Nephron (organoid): ENCODE data around the gene MRPL27.
A peak's percentile ranks its signal among the peaks of the same experiment; 100 is the strongest.

ENCODE experiments used
- H3K27ac Mint-ChIP-seq, 3 experiments: 2 replicates each; pipeline ENCODE4 v1.8.0; 2020; ENCODE audit warnings: mixed read lengths in 3 of 3, mild to moderate bottlenecking in 2 of 3, moderate library complexity in 1 of 3
- H3K27me3 Mint-ChIP-seq: 2 replicates; pipeline ENCODE4 v1.8.0; 2021; ENCODE audit warnings: low read depth, mild to moderate bottlenecking, moderate library complexity, mixed read lengths
- H3K36me3 Mint-ChIP-seq: 2 replicates; pipeline ENCODE4 v1.8.0; 2020; ENCODE audit warnings: low read depth, mixed read lengths
- H3K4me1 Mint-ChIP-seq: 2 replicates; pipeline ENCODE4 v1.8.0; 2020; ENCODE audit warnings: mixed read lengths
- H3K4me3 Mint-ChIP-seq, 3 experiments: 2 replicates each; pipeline ENCODE4 v1.8.0; 2020; ENCODE audit warnings: mild to moderate bottlenecking in 3 of 3, mixed read lengths in 3 of 3, moderate library complexity in 2 of 3
- H3K9me3 Mint-ChIP-seq: 2 replicates; pipeline ENCODE4 v1.8.0; 2020; ENCODE audit warnings: mixed read lengths
- CTCF ChIP-seq, 3 experiments: fragments of 200-600 bp; sonication (generic); IDR thresholded peaks; one replicate each; pipeline ENCODE4 v1.5.0; 2021; ENCODE audit warnings: antibody characterized with exemption in 3 of 3; ENCODE audit not compliant: unreplicated experiment in 3 of 3

Gene MRPL27

GRCh38 chr17:50397111-50397918 lies 24.3 kb upstream of the MRPL27 start, which contains the start of gene LRRC59:
LRRC59 (minus strand) TSS chr17:50397523; CDS start chr17:50397317, 206 bp downstream.
- peaks cover 2% of the 10 kb centered on the region for H3K9me3 Mint-ChIP-seq
- peak within 1 kb of the TSS; percentile 96 to 98 (median 97) for H3K4me3 Mint-ChIP-seq
- H3K4me1 Mint-ChIP-seq, result peaks cover 17% of the 10 kb centered on the region
- peak; percentile 98 to 99 (median 99) for TF ChIP-seq CTCF (IDR thresholded peaks at IDR 0.05; ENCODE audit: unreplicated experiment in 3 of 3)
- peaks cover 26% of the 10 kb centered on the region for H3K36me3 Mint-ChIP-seq
- peak within 1 kb of the TSS; percentile 65 to 78 (median 67) for H3K27ac Mint-ChIP-seq
- no peaks in the 10 kb centered on the region for H3K27me3 Mint-ChIP-seq

GRCh38 chr17:50396261-50397110 lies 23.5 kb upstream of the MRPL27 start:
- peak overlapping the region; percentile 96 to 98 (median 97) for H3K4me3 Mint-ChIP-seq
- peaks cover 17% of the 10 kb centered on the region for H3K4me1 Mint-ChIP-seq
- no peak for TF ChIP-seq CTCF (IDR thresholded peaks at IDR 0.05; ENCODE audit: unreplicated experiment in 3 of 3)
- peaks cover 34% of the 10 kb centered on the region for H3K36me3 Mint-ChIP-seq
- H3K27ac Mint-ChIP-seq, result peak overlapping the region; percentile 55 to 78 (median 67)
- H3K27me3 Mint-ChIP-seq, result no peaks in the 10 kb centered on the region
- peaks cover 2% of the 10 kb centered on the region for H3K9me3 Mint-ChIP-seq

GRCh38 chr17:50394711-50395110 lies 21.7 kb upstream of the MRPL27 start:
- Mint-ChIP-seq H3K4me3 (peak overlapping the region; percentile 96 to 98 (median 97)), H3K4me1 (peaks cover 17% of the 10 kb centered on the region), H3K36me3 (peaks cover 48% of the 10 kb centered on the region), H3K9me3 (no peaks in the 10 kb centered on the region), H3K27ac (no peak overlapping the region), H3K27me3 (no peaks in the 10 kb centered on the region)
- TF ChIP-seq CTCF (IDR thresholded peaks at IDR 0.05; ENCODE audit: unreplicated experiment in 3 of 3), result no peak

GRCh38 chr17:50393700-50394099 lies 20.7 kb upstream of the MRPL27 start:
- H3K9me3 Mint-ChIP-seq, result no peaks in the 10 kb centered on the region
- no peaks in the 10 kb centered on the region for H3K27me3 Mint-ChIP-seq
- H3K36me3 Mint-ChIP-seq, result peaks cover 57% of the 10 kb centered on the region
- H3K27ac Mint-ChIP-seq, result no peak overlapping the region
- peaks cover 17% of the 10 kb centered on the region for H3K4me1 Mint-ChIP-seq
- TF ChIP-seq CTCF (IDR thresholded peaks at IDR 0.05; ENCODE audit: unreplicated experiment in 3 of 3), result no peak
- peak overlapping the region; percentile 44 to 97 (median 62) for H3K4me3 Mint-ChIP-seq

GRCh38 chr17:50392621-50393020 lies 19.6 kb upstream of the MRPL27 start:
- Mint-ChIP-seq H3K4me1 (peaks cover 17% of the 10 kb centered on the region), H3K27ac (no peak overlapping the region), H3K4me3 (no peak overlapping the region), H3K27me3 (no peaks in the 10 kb centered on the region), H3K9me3 (no peaks in the 10 kb centered on the region), H3K36me3 (peaks cover 66% of the 10 kb centered on the region)
- TF ChIP-seq CTCF (IDR thresholded peaks at IDR 0.05; ENCODE audit: unreplicated experiment in 3 of 3), result no peak
